ENCODE data around the gene ELK3. TPM values are rescaled to one million over a fixed set of nuclear protein-coding genes. Genes with fewer than 3 reads are reported as not detected.

Gene ELK3
- total RNA-seq, 1 donor from 2014 or later: 41.2 TPM

Other genes with a start within 250 kb of the ELK3 start
- gene HAL, start 198.0 kb upstream of the ELK3 start, total RNA-seq: 6.2 TPM
- 314 TPM for gene LTA4H, start 158.8 kb upstream of the ELK3 start, total RNA-seq
- 47.1 TPM for gene CDK17, start 206.1 kb downstream of the ELK3 start, total RNA-seq